Breast epithelium (tissue), 4 donors: ENCODE results near the gene IGF2BP2. TPM values are rescaled to one million over a fixed set of nuclear protein-coding genes. Genes with fewer than 3 reads are reported as not detected.

Experiments
- DNase-seq, 2 donors: peaks; one replicate each; pipeline ENCODE4 v3.0.0-alpha.2; 2019; ENCODE audit warnings: low spot score in 2 of 2
- H3K27ac ChIP-seq, 2 donors: fragments of 200-600 bp; sonication (generic) in 1 of 2; one replicate each; pipeline ENCODE4 v1.5.1; 2016 to 2019; ENCODE audit warnings: mild to moderate bottlenecking in 1 of 2
- H3K27me3 ChIP-seq, 2 donors: fragments of 200-600 bp; sonication (generic) in 1 of 2; one replicate each; pipeline versions ENCODE4 v1.5.1 to v1.6.0; 2017 to 2019; ENCODE audit warnings: control low read depth in 1 of 2, mild to moderate bottlenecking in 1 of 2
- H3K36me3 ChIP-seq: fragments of 200-600 bp; one replicate; pipeline ENCODE4 v1.5.1; 2019
- H3K4me1 ChIP-seq, 2 donors: fragments of 200-600 bp; sonication (generic); one replicate each; pipeline ENCODE4 v1.5.1; 2016 to 2019; ENCODE audit warnings: control low read depth in 1 of 2
- H3K4me3 ChIP-seq, 3 donors: fragments of 200-600 bp; sonication (generic); 1 replicate in 2 of 3; 2 replicates in 1 of 3; pipeline ENCODE4 v1.5.1; 2016 to 2019; ENCODE audit warnings: mild to moderate bottlenecking in 3 of 3, moderate library complexity in 2 of 3
- H3K9me3 ChIP-seq, 2 donors: fragments of 200-600 bp; sonication (generic) in 1 of 2; one replicate each; pipeline ENCODE4 v1.5.1; 2016 to 2019; ENCODE audit warnings: control low read depth in 1 of 2
- CTCF ChIP-seq, 3 donors: fragments of 450-650 bp; IDR thresholded peaks; one replicate each; pipeline ENCODE4 v1.5.1; 2016 to 2017; ENCODE audit warnings: antibody characterized with exemption in 3 of 3, mild to moderate bottlenecking in 3 of 3, moderate library complexity in 3 of 3
- POLR2A ChIP-seq: fragments of 450-650 bp; IDR thresholded peaks from one replicate; pipeline ENCODE4 v1.6.1; 2016; ENCODE audit warnings: antibody characterized with exemption, mild to moderate bottlenecking, moderate library complexity
- POLR2AphosphoS5 ChIP-seq, 3 donors: sonication (generic); formaldehyde crosslinking; IDR thresholded peaks; one replicate each; pipeline ENCODE4 v1.6.1; 2017; ENCODE audit warnings: antibody characterized with exemption in 3 of 3
- intact Hi-C: fragments of 100-400 bp; cut with DNase I; formaldehyde crosslinking; loops from one replicate; pipeline ENCODE4 v1.15.1; 2023; ENCODE audit warnings: low total_unique reads
- total RNA-seq, 3 donors: library from RNA; depleted of rRNA; stranded (reverse); fragments of >200 nt; gene quantifications; one replicate each; pipeline ENCODE4 v1.1.0, GENCODE V29; 2016

The IGF2BP2 gene
- total RNA-seq, 3 donors from 2014 or later, result 4.9 to 27.5 (median 23.8) TPM

- TF ChIP-seq POLR2AphosphoS5 (IDR thresholded peaks at IDR 0.05) (no peak), POLR2A (no peak), CTCF (IDR thresholded peaks at IDR 0.05) (no peak)
- intact Hi-C loops, result no loop called here
- Histone ChIP-seq H3K27ac (no peak overlapping the region), H3K9me3 (no peaks in the 10 kb centered on the region), H3K27me3 (no peaks in the 10 kb centered on the region), H3K4me1 (no peaks in the 10 kb centered on the region), H3K4me3 (no peak overlapping the region), H3K36me3 (peaks cover 6% of the 10 kb centered on the region)
- no peak for DNase-seq
Measured at GRCh38 chr3:185623939-185624665, 200.7 kb downstream of the IGF2BP2 start.

DNA sequence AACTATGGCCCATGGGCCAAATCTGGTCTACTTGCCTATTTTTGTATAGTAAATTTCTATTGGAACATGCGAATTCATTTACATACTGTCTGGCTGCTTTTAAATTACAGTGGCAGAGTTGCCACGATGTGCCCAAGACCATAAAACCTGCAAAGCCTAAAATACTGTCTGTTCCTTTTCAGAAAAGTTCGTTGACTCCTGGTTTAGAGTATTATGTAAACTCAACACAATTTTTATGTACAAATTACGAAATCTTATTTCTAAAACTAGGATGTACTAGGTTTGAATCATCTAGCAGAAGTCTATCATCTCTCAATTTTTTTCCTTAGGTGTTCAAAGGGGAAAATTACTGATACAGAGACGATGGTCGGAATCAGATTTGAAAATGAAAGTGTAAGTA is 211.8 kb downstream of the IGF2BP2 start:
- no peak overlapping the region for H3K4me3 ChIP-seq
- no peak for TF ChIP-seq CTCF (IDR thresholded peaks at IDR 0.05)
- TF ChIP-seq POLR2AphosphoS5 (IDR thresholded peaks at IDR 0.05), result no peak
- no peak for TF ChIP-seq POLR2A

DNA sequence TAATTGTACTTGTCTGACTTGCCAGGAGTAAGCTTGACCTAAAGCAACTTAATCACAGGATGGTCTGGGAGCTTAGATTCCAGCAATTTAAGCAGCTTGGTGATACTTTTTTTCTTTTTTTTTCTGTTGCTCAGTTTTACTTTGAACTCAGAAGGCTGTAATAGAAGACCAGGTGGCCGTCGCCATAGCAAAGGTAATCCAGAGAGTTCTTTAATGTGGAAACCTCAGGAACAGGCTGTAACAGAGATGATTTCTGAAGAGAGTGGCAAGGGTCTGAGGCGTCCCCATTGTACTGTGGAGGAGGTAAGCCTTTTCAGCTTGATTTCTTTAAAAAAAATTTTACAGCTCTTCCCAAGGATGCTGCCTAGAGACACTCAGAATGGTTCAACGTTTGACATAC is 218.6 kb downstream of the IGF2BP2 start:
- Histone ChIP-seq H3K4me1 (no peaks in the 10 kb centered on the region), H3K9me3 (no peaks in the 10 kb centered on the region), H3K27me3 (no peaks in the 10 kb centered on the region), H3K27ac (no peak overlapping the region), H3K4me3 (no peak overlapping the region), H3K36me3 (no peaks in the 10 kb centered on the region)
- no peak for DNase-seq
- no peak for TF ChIP-seq POLR2AphosphoS5 (IDR thresholded peaks at IDR 0.05)
- no peak for TF ChIP-seq POLR2A
- TF ChIP-seq CTCF (IDR thresholded peaks at IDR 0.05), result no peak
- intact Hi-C loops, result no loop called here

More for the DNA sequence above, 211.8 kb downstream of the IGF2BP2 start:
- no peaks in the 10 kb centered on the region for H3K4me1 ChIP-seq
- no peaks in the 10 kb centered on the region for H3K27me3 ChIP-seq
- DNase-seq, result no peak
- H3K36me3 ChIP-seq, result peaks cover 5% of the 10 kb centered on the region
- no peak overlapping the region for H3K27ac ChIP-seq
- H3K9me3 ChIP-seq, result no peaks in the 10 kb centered on the region
- intact Hi-C loops, result no loop called here

GRCh38 chr3:185605566-185605965 is 219.3 kb downstream of the IGF2BP2 start:
- no peak for TF ChIP-seq POLR2AphosphoS5 (IDR thresholded peaks at IDR 0.05)
- TF ChIP-seq CTCF (IDR thresholded peaks at IDR 0.05), result no peak
- no peak for TF ChIP-seq POLR2A
- Histone ChIP-seq H3K27me3 (no peaks in the 10 kb centered on the region), H3K9me3 (no peaks in the 10 kb centered on the region), H3K4me3 (no peak overlapping the region), H3K4me1 (no peaks in the 10 kb centered on the region), H3K27ac (no peak overlapping the region), H3K36me3 (no peaks in the 10 kb centered on the region)
- DNase-seq, result no peak
- intact Hi-C loops, result no loop called here

DNA sequence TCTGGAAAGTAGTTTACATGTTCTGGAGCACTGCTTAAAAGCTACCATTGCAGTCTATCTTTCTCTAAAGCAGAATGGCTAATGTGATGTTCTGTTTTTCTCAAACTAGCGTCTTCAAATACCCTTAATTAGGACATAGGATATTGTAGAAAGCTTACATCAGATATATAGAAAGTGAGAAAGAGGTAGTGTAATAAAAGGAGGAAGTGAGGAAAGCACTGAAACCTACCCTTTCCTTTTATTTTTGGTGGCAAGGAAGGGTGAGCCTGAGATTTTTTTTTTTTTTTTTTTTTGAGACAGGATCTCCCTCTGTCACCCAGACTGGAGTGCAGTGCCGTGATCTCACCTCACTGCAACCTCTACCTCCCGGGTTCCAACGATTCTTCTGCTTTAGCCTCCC is 229.3 kb downstream of the IGF2BP2 start:
- no peak overlapping the region for H3K4me3 ChIP-seq
- no peaks in the 10 kb centered on the region for H3K9me3 ChIP-seq
- H3K27me3 ChIP-seq, result no peaks in the 10 kb centered on the region
- intact Hi-C loops, result no loop called here
- no peak for DNase-seq
- TF ChIP-seq POLR2A (no peak), CTCF (IDR thresholded peaks at IDR 0.05) (no peak), POLR2AphosphoS5 (IDR thresholded peaks at IDR 0.05) (no peak)
- H3K4me1 ChIP-seq, result no peaks in the 10 kb centered on the region
- H3K27ac ChIP-seq, result no peak overlapping the region
- H3K36me3 ChIP-seq, result no peaks in the 10 kb centered on the region
